T-helper 17 cell (primary cell): ENCODE results near the gene TCTN1. TPM values are rescaled to one million over a fixed set of nuclear protein-coding genes. Genes with fewer than 3 reads are reported as not detected.

Experiments used
- total RNA-seq, 4 donors: library from RNA in 2 of 4; stranded (reverse) in 2 of 4; gene quantifications; one replicate each; pipeline ENCODE4 v1.2.3 and lab custom pipeline; 2022 to 2026

TCTN1 gene
- total RNA-seq, 2 donors from 2014 or later, result 5.0 to 8.5 TPM

Other genes with a start within 250 kb of the TCTN1 start
- gene ANAPC7, start 210.4 kb upstream of the TCTN1 start, total RNA-seq, result 10 to 100 TPM; 40.1 to 42.6 TPM
- 100 to 1,000 TPM; 196 to 225 TPM for gene ARPC3, start 163.8 kb upstream of the TCTN1 start, total RNA-seq
- 1 to 10 TPM; 4.4 to 5.2 TPM for gene GPN3, start 145.9 kb upstream of the TCTN1 start, total RNA-seq
- gene FAM216A, start 145.3 kb upstream of the TCTN1 start, total RNA-seq, result 1 to 10 TPM; 3.2 to 3.5 TPM
- 10 to 100 TPM; 81.0 to 96.3 TPM for gene VPS29, start 112.0 kb upstream of the TCTN1 start, total RNA-seq
- gene RAD9B, start 111.8 kb upstream of the TCTN1 start, total RNA-seq, result under 1 TPM; 0.37 to 0.62 TPM
- gene PPTC7, start 30.8 kb upstream of the TCTN1 start, total RNA-seq, result 10 to 100 TPM; 45.5 to 49.4 TPM
- gene HVCN1, start 75.0 kb downstream of the TCTN1 start, total RNA-seq, result 1 to 10 TPM; 4.6 to 8.8 TPM
- 100 to 1,000 TPM; 140 to 149 TPM for gene PPP1CC, start 128.8 kb downstream of the TCTN1 start, total RNA-seq
- gene CCDC63, start 232.9 kb downstream of the TCTN1 start, total RNA-seq, result not detected